Measurements from ENCODE around the gene ERCC5. TPM values are rescaled to one million over a fixed set of nuclear protein-coding genes. Genes with fewer than 3 reads are reported as not detected.

Gene ERCC5
- total and polyA plus RNA-seq, 4 donors: 17.7 to 44.8 (median 24.7) TPM

GRCh38 chr13:102881819-102882686, 36.2 kb downstream of the ERCC5 start:
- 60% methylated on average over 4 of the region's 4 CpGs for WGBS
- no peak for DNase-seq (ENCODE audit: low spot score)
- no peak overlapping the region for H3K27ac ChIP-seq (ENCODE audit: low read depth in 1 of 2, low read length in 2 of 2)
- no peaks in the 10 kb centered on the region for H3K27me3 ChIP-seq (ENCODE audit: control insufficient read depth in 4 of 4, insufficient read depth in 4 of 4, low read length in 3 of 4)
- TF ChIP-seq REST (IDR thresholded peaks at IDR 0.05) (no peak), FOXA2 (IDR thresholded peaks at IDR 0.05) (no peak), YY1 (IDR thresholded peaks at IDR 0.05) (no peak)
- H3K9ac ChIP-seq (ENCODE audit: low read depth in 1 of 2, low read length in 2 of 2): no peak overlapping the region
- no peak overlapping the region for H3K4me3 ChIP-seq (ENCODE audit: low read depth in 1 of 3, low read length in 3 of 3)
- no peaks in the 10 kb centered on the region for H3K4me1 ChIP-seq (ENCODE audit: control insufficient read depth in 4 of 4, insufficient read depth in 4 of 4, low read length in 3 of 4)
- no peaks in the 10 kb centered on the region for H3K9me3 ChIP-seq (ENCODE audit: control insufficient read depth in 4 of 4, low read length in 3 of 4)
- H3K36me3 ChIP-seq (ENCODE audit: control insufficient read depth in 4 of 4, insufficient read depth in 3 of 4, low read depth in 1 of 4, low read length in 3 of 4): peaks cover 0 to 3% (median 0%) of the 10 kb centered on the region in 4 donors

- Histone ChIP-seq H3K27me3 (ENCODE audit: control insufficient read depth in 4 of 4, insufficient read depth in 4 of 4, low read length in 3 of 4) (no peaks in the 10 kb centered on the region), H3K9me3 (ENCODE audit: control insufficient read depth in 4 of 4, low read length in 3 of 4) (no peaks in the 10 kb centered on the region), H3K9ac (ENCODE audit: low read depth in 1 of 2, low read length in 2 of 2) (no peak overlapping the region), H3K4me3 (ENCODE audit: low read depth in 1 of 3, low read length in 3 of 3) (no peak overlapping the region), H3K36me3 (ENCODE audit: control insufficient read depth in 4 of 4, insufficient read depth in 3 of 4, low read depth in 1 of 4, low read length in 3 of 4) (no peaks in the 10 kb centered on the region), H3K27ac (ENCODE audit: low read depth in 1 of 2, low read length in 2 of 2) (no peak overlapping the region), H3K4me1 (ENCODE audit: control insufficient read depth in 4 of 4, insufficient read depth in 4 of 4, low read length in 3 of 4) (peaks cover under 1 to 7% (median 2%) of the 10 kb centered on the region in 4 donors)
- no peak for TF ChIP-seq SP1 (IDR thresholded peaks at IDR 0.05)
- TF ChIP-seq, protein P1, sequence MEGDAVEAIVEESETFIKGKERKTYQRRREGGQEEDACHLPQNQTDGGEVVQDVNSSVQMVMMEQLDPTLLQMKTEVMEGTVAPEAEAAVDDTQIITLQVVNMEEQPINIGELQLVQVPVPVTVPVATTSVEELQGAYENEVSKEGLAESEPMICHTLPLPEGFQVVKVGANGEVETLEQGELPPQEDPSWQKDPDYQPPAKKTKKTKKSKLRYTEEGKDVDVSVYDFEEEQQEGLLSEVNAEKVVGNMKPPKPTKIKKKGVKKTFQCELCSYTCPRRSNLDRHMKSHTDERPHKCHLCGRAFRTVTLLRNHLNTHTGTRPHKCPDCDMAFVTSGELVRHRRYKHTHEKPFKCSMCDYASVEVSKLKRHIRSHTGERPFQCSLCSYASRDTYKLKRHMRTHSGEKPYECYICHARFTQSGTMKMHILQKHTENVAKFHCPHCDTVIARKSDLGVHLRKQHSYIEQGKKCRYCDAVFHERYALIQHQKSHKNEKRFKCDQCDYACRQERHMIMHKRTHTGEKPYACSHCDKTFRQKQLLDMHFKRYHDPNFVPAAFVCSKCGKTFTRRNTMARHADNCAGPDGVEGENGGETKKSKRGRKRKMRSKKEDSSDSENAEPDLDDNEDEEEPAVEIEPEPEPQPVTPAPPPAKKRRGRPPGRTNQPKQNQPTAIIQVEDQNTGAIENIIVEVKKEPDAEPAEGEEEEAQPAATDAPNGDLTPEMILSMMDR (IDR thresholded peaks at IDR 0.05; ENCODE audit: low read depth, low read length, missing input control): no peak
- TF ChIP-seq JUND (IDR thresholded peaks at IDR 0.05): no peak
- TF ChIP-seq GABPA (IDR thresholded peaks at IDR 0.05 in 1 of 2, conservative IDR thresholded peaks at IDR 0.05 in 1 of 2): no peak
- no peak for TF ChIP-seq FOXA1 (IDR thresholded peaks at IDR 0.05)
- TF ChIP-seq HNF4G (IDR thresholded peaks at IDR 0.05): no peak
- no peak for TF ChIP-seq ATF3 (IDR thresholded peaks at IDR 0.05)
- TF ChIP-seq RXRA (IDR thresholded peaks at IDR 0.05): no peak
- TF ChIP-seq MAX (IDR thresholded peaks at IDR 0.05): no peak
- no peak for TF ChIP-seq ZBTB33 (IDR thresholded peaks at IDR 0.05)
- no peak for TF ChIP-seq FOXA2 (IDR thresholded peaks at IDR 0.05)
- 62% methylated on average over 2 of the region's 2 CpGs for WGBS
- no peak for DNase-seq (ENCODE audit: low spot score)
Observed at GRCh38 chr13:102892503-102892902, 46.7 kb downstream of the ERCC5 start.
